Keratinocyte (primary cell): Measurements from ENCODE around the gene DCHS1. TPM values are rescaled to one million over a fixed set of nuclear protein-coding genes. Genes with fewer than 3 reads are reported as not detected.

Source experiments
- DNase-seq: peaks from one replicate; pipeline ENCODE4 v3.0.0-alpha.2; 2011; ENCODE audit warnings: low read depth, missing footprints, low spot score
- FAIRE-seq: peaks from 2 replicates; lab custom pipeline; 2011; peaks lifted over from hg19 to GRCh38; lab: Jason Lieb, UNC
- H2AFZ ChIP-seq: 2 replicates; pipeline ENCODE4 v1.6.0; 2012; ENCODE audit warnings: low read length, control low read depth, inconsistent platforms; ENCODE audit not compliant: control insufficient read depth
- H3K27ac ChIP-seq: 2 replicates; pipeline ENCODE4 v1.5.1; 2011; ENCODE audit warnings: low read length; ENCODE audit not compliant: control insufficient read depth, insufficient read depth
- H3K27me3 ChIP-seq: 3 replicates; pipeline ENCODE4 v1.6.0; 2011; ENCODE audit warnings: low read length; ENCODE audit not compliant: control insufficient read depth, insufficient read depth; ENCODE audit errors: extremely low read depth
- H3K36me3 ChIP-seq, 2 experiments: 2 replicates in 1 of 2; 3 replicates in 1 of 2; pipeline ENCODE4 v1.5.1; 2011; ENCODE audit warnings: low read length in 2 of 2, mild to moderate bottlenecking in 1 of 2; ENCODE audit not compliant: control insufficient read depth in 2 of 2, insufficient read depth in 2 of 2; ENCODE audit errors: extremely low read depth in 1 of 2
- H3K4me1 ChIP-seq: 3 replicates; pipeline ENCODE4 v1.5.1; 2011; ENCODE audit warnings: low read length; ENCODE audit not compliant: control insufficient read depth, insufficient read depth; ENCODE audit errors: extremely low read depth
- H3K4me2 ChIP-seq: 3 replicates; pipeline ENCODE4 v1.6.0; 2011; ENCODE audit warnings: low read depth, low read length; ENCODE audit not compliant: control insufficient read depth, insufficient read depth; ENCODE audit errors: extremely low read depth
- H3K4me3 ChIP-seq, 3 experiments: fragments of 200-600 bp in 1 of 3; sonication (generic) in 1 of 3; 2 replicates in 2 of 3; 3 replicates in 1 of 3; pipeline ENCODE4 v1.5.1; 2011 to 2016; ENCODE audit warnings: low read length in 3 of 3, mild to moderate bottlenecking in 3 of 3, control low read depth in 2 of 3, inconsistent platforms in 1 of 3, low read depth in 1 of 3, mixed read lengths in 1 of 3, mixed run types in 1 of 3, moderate library complexity in 1 of 3; ENCODE audit not compliant: control insufficient read depth in 2 of 3, insufficient read depth in 2 of 3; ENCODE audit errors: extremely low read depth in 1 of 3
- H3K79me2 ChIP-seq: 2 replicates; pipeline ENCODE4 v1.6.0; 2012; ENCODE audit warnings: low read length; ENCODE audit not compliant: control insufficient read depth, insufficient read depth
- H3K9ac ChIP-seq: 3 replicates; pipeline ENCODE4 v1.6.0; 2011; ENCODE audit warnings: low read length; ENCODE audit not compliant: control insufficient read depth, insufficient read depth; ENCODE audit errors: extremely low read depth
- H3K9me1 ChIP-seq: 3 replicates; pipeline ENCODE4 v1.6.0; 2011; ENCODE audit warnings: low read length; ENCODE audit not compliant: control insufficient read depth, insufficient read depth; ENCODE audit errors: extremely low read depth
- H3K9me3 ChIP-seq: 2 replicates; pipeline ENCODE4 v1.5.1; 2012; ENCODE audit warnings: low read depth, low read length; ENCODE audit not compliant: control insufficient read depth
- H4K20me1 ChIP-seq: 3 replicates; pipeline ENCODE4 v1.6.0; 2011; ENCODE audit warnings: low read length; ENCODE audit not compliant: control insufficient read depth, insufficient read depth; ENCODE audit errors: extremely low read depth
- CTCF ChIP-seq, 3 experiments: IDR thresholded peaks in 1 of 3; conservative IDR thresholded peaks in 1 of 3; optimal IDR thresholded peaks in 1 of 3; 2 replicates in 2 of 3; 3 replicates in 1 of 3; pipeline versions ENCODE3 to v1.5.1; 2011; ENCODE audit warnings: low read length in 3 of 3, mild to moderate bottlenecking in 3 of 3, moderate library complexity in 2 of 3, control low read depth in 1 of 3, inconsistent platforms in 1 of 3; ENCODE audit not compliant: insufficient read depth in 2 of 3; ENCODE audit errors: extremely low read depth in 1 of 3
- EZH2 ChIP-seq: IDR thresholded peaks from one replicate; pipeline ENCODE4 v1.6.1; 2012; ENCODE audit warnings: inconsistent platforms, mild to moderate bottlenecking, low read length, moderate library complexity
- dilution Hi-C: fragments of 300-500 bp; cut with MboI; formaldehyde crosslinking; loops from one replicate; pipeline ENCODE4 v1.7.0; 2020; ENCODE audit warnings: low sequenced_read_pairs; ENCODE audit not compliant: extremely low pct_ligation_motif_present
- polyA plus RNA-seq, 5 experiments: library from polyadenylated mRNA; depleted of rRNA in 3 of 5; stranded (reverse) in 3 of 5; stranded (forward) in 1 of 5; unstranded in 1 of 5; fragments of >200 nt; gene quantifications; 1 replicate in 1 of 5; 2 replicates in 3 of 5; 3 replicates in 1 of 5; pipeline versions ENCODE4 v1.2.1 to v1.2.3, GENCODE V29; 2011 to 2012; ENCODE audit warnings: missing spikeins in 2 of 5, low read depth in 1 of 5, low replicate concordance in 1 of 5

The DCHS1 gene
- polyA plus RNA-seq, 1 donor (not counting 4 experiments of a cell fraction or from before 2014, with no cell fraction given), result 0.03 TPM

GRCh38 chr11:6602096-6602940, 53.3 kb downstream of the DCHS1 start:
- peaks cover 79% of the 10 kb centered on the region for H3K79me2 ChIP-seq
- no peak overlapping the region for H2AFZ ChIP-seq
- no peaks in the 10 kb centered on the region for H4K20me1 ChIP-seq
- H3K9me1 ChIP-seq, result peaks cover 3% of the 10 kb centered on the region
- H3K27ac ChIP-seq, result peak overlapping the region; percentile 77
- TF ChIP-seq EZH2, result no peak
- TF ChIP-seq CTCF (optimal IDR thresholded peaks at IDR 0.05 in 1 of 3, IDR thresholded peaks at IDR 0.05 in 1 of 3, conservative IDR thresholded peaks at IDR 0.05 in 1 of 3; ENCODE audit: extremely low read depth in 1 of 3, insufficient read depth in 2 of 3, low read length in 3 of 3), result peak in 1 of 3 experiments; percentile 6
- H3K4me3 ChIP-seq, result peak overlapping the region; percentile 79 to 98 (median 97)
- dilution Hi-C loops, result no loop called here
- H3K36me3 ChIP-seq, result peaks cover 22 to 36% of the 10 kb centered on the region in 2 experiments
- peak overlapping the region; percentile 94 for H3K9ac ChIP-seq
- H3K9me3 ChIP-seq, result no peaks in the 10 kb centered on the region
- peaks cover 36% of the 10 kb centered on the region for H3K4me1 ChIP-seq
- DNase-seq (no peak), FAIRE-seq (no peak)
- H3K4me2 ChIP-seq, result peak overlapping the region; percentile 95
- no peaks in the 10 kb centered on the region for H3K27me3 ChIP-seq

- Histone ChIP-seq H3K9ac (no peak overlapping the region), H2AFZ (no peak overlapping the region), H3K27ac (no peak overlapping the region), H3K4me2 (no peak overlapping the region), H3K4me1 (peaks cover 23% of the 10 kb centered on the region), H3K36me3 (peaks cover 27 to 42% of the 10 kb centered on the region in 2 experiments), H3K9me1 (peaks cover 3% of the 10 kb centered on the region), H4K20me1 (no peaks in the 10 kb centered on the region), H3K27me3 (no peaks in the 10 kb centered on the region), H3K4me3 (no peak overlapping the region), H3K9me3 (no peaks in the 10 kb centered on the region), H3K79me2 (peaks cover 69% of the 10 kb centered on the region)
- DNase-seq, result no peak
- dilution Hi-C loops, result no loop called here
- TF ChIP-seq EZH2, result no peak
- TF ChIP-seq CTCF (optimal IDR thresholded peaks at IDR 0.05 in 1 of 3, IDR thresholded peaks at IDR 0.05 in 1 of 3, conservative IDR thresholded peaks at IDR 0.05 in 1 of 3; ENCODE audit: extremely low read depth in 1 of 3, insufficient read depth in 2 of 3, low read length in 3 of 3), result no peak
- no peak for FAIRE-seq
Measured at GRCh38 chr11:6601041-6601461, 54.6 kb downstream of the DCHS1 start.
